DMS114 treated with DMSO at 0.1 percent for 48 hours (cell line): ENCODE data around the gene TMEM63A.
"Not testable (repeated sequence)": the region's sequence is repeated elsewhere in the genome, so short reads cannot be mapped to it uniquely, and the experiment has no call there.

ENCODE experiments used
- DNase-seq: peaks from one replicate; lab custom pipeline; 2025; ENCODE audit not compliant: unreplicated experiment; lab: John Stamatoyannopoulos, UW

The TMEM63A gene

GRCh38 chr1:225846331-225847310 lies 35.6 kb downstream of the TMEM63A start:
- no peak for DNase-seq

- DNase-seq, result peak; percentile 46
These were observed 36.5 kb downstream of the TMEM63A start for GRCh38 chr1:225845571-225846259.

GRCh38 chr1:225845097-225845496 lies 37.1 kb downstream of the TMEM63A start:
- DNase-seq, result no peak

- no peak for DNase-seq
These were observed 37.7 kb downstream of the TMEM63A start for GRCh38 chr1:225844236-225845061.

- DNase-seq, result no peak
These were observed 38.8 kb downstream of the TMEM63A start for GRCh38 chr1:225843426-225843795.

- DNase-seq, result no peak
These were observed 39.3 kb downstream of the TMEM63A start for GRCh38 chr1:225842788-225843425.

GRCh38 chr1:225842074-225842473 lies 40.1 kb downstream of the TMEM63A start:
- no peak for DNase-seq

GRCh38 chr1:225840713-225841112 lies 41.5 kb downstream of the TMEM63A start:
- DNase-seq, result no peak

- DNase-seq, result no peak
These were observed 42.0 kb downstream of the TMEM63A start for GRCh38 chr1:225840223-225840610.

- no peak for DNase-seq
These were observed 43.4 kb downstream of the TMEM63A start for GRCh38 chr1:225838793-225839192.

- DNase-seq, result not testable (repeated sequence)
These were observed 45.9 kb downstream of the TMEM63A start for GRCh38 chr1:225836296-225836695.

- DNase-seq, result no peak
These were observed 46.3 kb downstream of the TMEM63A start for GRCh38 chr1:225835856-225836255.

GRCh38 chr1:225834417-225835329 lies 47.5 kb downstream of the TMEM63A start:
- DNase-seq, result no peak

- no peak for DNase-seq
These were observed 51.3 kb downstream of the TMEM63A start for GRCh38 chr1:225830841-225831240.

GRCh38 chr1:225828706-225829345 lies 53.4 kb downstream of the TMEM63A start:
- DNase-seq, result no peak

- DNase-seq, result no peak
These were observed 55.1 kb downstream of the TMEM63A start for GRCh38 chr1:225827076-225827475.

GRCh38 chr1:225825607-225826007 lies 56.6 kb downstream of the TMEM63A start:
- no peak for DNase-seq

GRCh38 chr1:225825078-225825477 lies 57.1 kb downstream of the TMEM63A start:
- DNase-seq, result no peak

- DNase-seq, result no peak
These were observed 57.6 kb downstream of the TMEM63A start for GRCh38 chr1:225824533-225824941.
